ENCODE data around the gene OR12D1. TPM values are rescaled to one million over a fixed set of nuclear protein-coding genes. Genes with fewer than 3 reads are reported as not detected.

OR12D1 gene
- total and polyA plus RNA-seq, 9 of the 15 experiments (the other 6 are each of a cell fraction or from before 2014, with no cell fraction given) = not detected

DNA sequence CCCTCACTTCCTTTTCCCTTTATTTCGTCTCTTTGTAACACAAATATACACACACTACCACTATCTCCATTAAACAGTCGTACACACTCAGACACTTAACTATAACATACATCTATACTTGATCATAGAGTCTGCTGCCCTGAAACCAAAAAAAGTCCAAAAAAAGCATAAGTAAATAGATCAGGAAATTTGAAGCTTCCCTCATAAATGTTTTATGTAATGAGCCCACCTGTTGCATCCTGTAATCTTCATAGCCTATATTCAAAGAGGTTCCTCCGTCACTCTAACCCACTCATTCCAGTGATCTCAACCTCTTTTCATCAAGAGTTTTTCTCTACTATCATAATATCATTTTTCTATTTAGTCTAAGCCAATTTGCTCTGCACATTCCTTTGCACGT lies 26.2 kb upstream of the OR12D1 start (continued):
- TF ChIP-seq, protein P1, sequence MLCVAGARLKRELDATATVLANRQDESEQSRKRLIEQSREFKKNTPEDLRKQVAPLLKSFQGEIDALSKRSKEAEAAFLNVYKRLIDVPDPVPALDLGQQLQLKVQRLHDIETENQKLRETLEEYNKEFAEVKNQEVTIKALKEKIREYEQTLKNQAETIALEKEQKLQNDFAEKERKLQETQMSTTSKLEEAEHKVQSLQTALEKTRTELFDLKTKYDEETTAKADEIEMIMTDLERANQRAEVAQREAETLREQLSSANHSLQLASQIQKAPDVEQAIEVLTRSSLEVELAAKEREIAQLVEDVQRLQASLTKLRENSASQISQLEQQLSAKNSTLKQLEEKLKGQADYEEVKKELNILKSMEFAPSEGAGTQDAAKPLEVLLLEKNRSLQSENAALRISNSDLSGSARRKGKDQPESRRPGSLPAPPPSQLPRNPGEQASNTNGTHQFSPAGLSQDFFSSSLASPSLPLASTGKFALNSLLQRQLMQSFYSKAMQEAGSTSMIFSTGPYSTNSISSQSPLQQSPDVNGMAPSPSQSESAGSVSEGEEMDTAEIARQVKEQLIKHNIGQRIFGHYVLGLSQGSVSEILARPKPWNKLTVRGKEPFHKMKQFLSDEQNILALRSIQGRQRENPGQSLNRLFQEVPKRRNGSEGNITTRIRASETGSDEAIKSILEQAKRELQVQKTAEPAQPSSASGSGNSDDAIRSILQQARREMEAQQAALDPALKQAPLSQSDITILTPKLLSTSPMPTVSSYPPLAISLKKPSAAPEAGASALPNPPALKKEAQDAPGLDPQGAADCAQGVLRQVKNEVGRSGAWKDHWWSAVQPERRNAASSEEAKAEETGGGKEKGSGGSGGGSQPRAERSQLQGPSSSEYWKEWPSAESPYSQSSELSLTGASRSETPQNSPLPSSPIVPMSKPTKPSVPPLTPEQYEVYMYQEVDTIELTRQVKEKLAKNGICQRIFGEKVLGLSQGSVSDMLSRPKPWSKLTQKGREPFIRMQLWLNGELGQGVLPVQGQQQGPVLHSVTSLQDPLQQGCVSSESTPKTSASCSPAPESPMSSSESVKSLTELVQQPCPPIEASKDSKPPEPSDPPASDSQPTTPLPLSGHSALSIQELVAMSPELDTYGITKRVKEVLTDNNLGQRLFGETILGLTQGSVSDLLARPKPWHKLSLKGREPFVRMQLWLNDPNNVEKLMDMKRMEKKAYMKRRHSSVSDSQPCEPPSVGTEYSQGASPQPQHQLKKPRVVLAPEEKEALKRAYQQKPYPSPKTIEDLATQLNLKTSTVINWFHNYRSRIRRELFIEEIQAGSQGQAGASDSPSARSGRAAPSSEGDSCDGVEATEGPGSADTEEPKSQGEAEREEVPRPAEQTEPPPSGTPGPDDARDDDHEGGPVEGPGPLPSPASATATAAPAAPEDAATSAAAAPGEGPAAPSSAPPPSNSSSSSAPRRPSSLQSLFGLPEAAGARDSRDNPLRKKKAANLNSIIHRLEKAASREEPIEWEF (CRISPR knock-in tag; IDR thresholded peaks at IDR 0.05) = no peak
- TF ChIP-seq ZNF589 (CRISPR knock-in tag; IDR thresholded peaks at IDR 0.05; ENCODE audit: low read depth) = no peak
- TF ChIP-seq, protein P2, sequence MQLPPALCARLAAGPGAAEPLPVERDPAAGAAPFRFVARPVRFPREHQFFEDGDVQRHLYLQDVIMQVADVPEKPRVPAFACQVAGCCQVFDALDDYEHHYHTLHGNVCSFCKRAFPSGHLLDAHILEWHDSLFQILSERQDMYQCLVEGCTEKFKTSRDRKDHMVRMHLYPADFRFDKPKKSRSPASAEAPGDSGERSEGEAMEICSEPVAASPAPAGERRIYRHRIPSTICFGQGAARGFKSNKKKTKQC (CRISPR knock-in tag; IDR thresholded peaks at IDR 0.05) = no peak
- no peak for TF ChIP-seq MTA1 (IDR thresholded peaks at IDR 0.05; ENCODE audit: borderline replicate concordance)

DNA sequence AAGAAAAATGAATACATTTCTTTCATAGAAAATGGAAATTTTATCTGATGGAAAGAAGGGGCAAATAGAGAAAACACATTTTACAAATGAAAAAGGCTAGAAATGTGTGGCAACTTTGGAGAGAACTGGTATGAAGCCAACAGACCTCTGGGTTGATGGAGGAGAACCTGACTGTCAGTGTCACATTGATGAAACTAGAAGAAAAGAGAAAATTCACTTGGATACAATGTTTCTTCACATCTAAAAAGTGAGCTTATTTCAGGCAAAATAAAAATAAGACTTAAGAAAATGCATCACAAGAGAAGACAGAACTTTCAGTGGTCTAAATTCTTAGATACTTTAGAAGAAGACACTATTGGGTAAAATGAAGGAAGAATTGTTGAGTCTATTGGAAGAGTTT lies 19.4 kb upstream of the OR12D1 start, which contains the start of gene OR12D2:
Gene OR12D2 (plus strand): TSS at position 301 of the 400 bp plus-strand sequence. CDS start 1,069 bp downstream, outside the sequence.
- H3K27ac ChIP-seq (ENCODE audit: extremely low read depth, low read depth, low read length) = no peak within 1 kb of the TSS
- no peak for ATAC-seq
- peaks cover 2 to 12% of the 10 kb centered on the region in 2 experiments; a peak in 2 of 5 replicates for H3K27me3 ChIP-seq (ENCODE audit: control insufficient read depth in 2 of 2, insufficient read depth in 2 of 2, low read length in 2 of 2)
- no peak for FAIRE-seq
- POLR2A ChIA-PET = interaction anchor here (1.2 kb wide), 1 partner anchor 15 kb away, joined by 3 read pairs; no protein-coding TSS in a partner anchor
- H3K36me3 ChIP-seq (ENCODE audit: control insufficient read depth, insufficient read depth, low read length) = no peaks in the 10 kb centered on the region
- no TSS peak for BruUV-seq (replicated peaks)
- H4K20me1 ChIP-seq (replicated peaks; ENCODE audit: control insufficient read depth, insufficient read depth, low read length) = no peaks in the 10 kb centered on the region
- no peak within 1 kb of the TSS for H3K9ac ChIP-seq (ENCODE audit: insufficient read depth in 1 of 2, low read depth in 2 of 2, low read length in 2 of 2)
- no peak within 1 kb of the TSS for H3K4me3 ChIP-seq
- no peaks in the 10 kb centered on the region for H3K79me2 ChIP-seq (ENCODE audit: control insufficient read depth, insufficient read depth, low read length)
- H3K9me3 ChIP-seq (replicated peaks; ENCODE audit: control insufficient read depth, insufficient read depth, low read depth, low read length) = no peaks in the 10 kb centered on the region
- in situ Hi-C loops (cut with MboI) (no loop called here), intact Hi-C loops (cut with micrococcal nuclease) (no loop called here)
- no peak for DNase-seq (ENCODE audit: extremely low read depth in 1 of 4, low spot score in 3 of 4)
- no peak within 1 kb of the TSS for H2AFZ ChIP-seq (ENCODE audit: low read depth, low read length)
- H3K9me1 ChIP-seq (ENCODE audit: control insufficient read depth, insufficient read depth, low read length) = no peaks in the 10 kb centered on the region
- no peak within 1 kb of the TSS for H3K4me2 ChIP-seq (ENCODE audit: insufficient read depth, low read length)
- CTCF ChIA-PET (ENCODE audit: low intra/inter-chr PET ratio) = no interaction called here
- H3K4me1 ChIP-seq (replicated peaks in 1 of 2; ENCODE audit: control insufficient read depth in 2 of 2, insufficient read depth in 2 of 2, low read length in 2 of 2) = no peaks in the 10 kb centered on the region
- TF ChIP-seq, protein P3, sequence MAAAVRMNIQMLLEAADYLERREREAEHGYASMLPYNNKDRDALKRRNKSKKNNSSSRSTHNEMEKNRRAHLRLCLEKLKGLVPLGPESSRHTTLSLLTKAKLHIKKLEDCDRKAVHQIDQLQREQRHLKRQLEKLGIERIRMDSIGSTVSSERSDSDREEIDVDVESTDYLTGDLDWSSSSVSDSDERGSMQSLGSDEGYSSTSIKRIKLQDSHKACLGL (CRISPR knock-in tag; IDR thresholded peaks at IDR 0.05; ENCODE audit: borderline replicate concordance, poor library complexity, severe bottlenecking) = no peak
- TF ChIP-seq BACH1 (tag; IDR thresholded peaks at IDR 0.05) (no peak), ZNF586 (CRISPR knock-in tag; conservative IDR thresholded peaks at IDR 0.05) (no peak), ZNF133 (CRISPR knock-in tag; IDR thresholded peaks at IDR 0.05) (no peak)
- TF ChIP-seq, protein P4, sequence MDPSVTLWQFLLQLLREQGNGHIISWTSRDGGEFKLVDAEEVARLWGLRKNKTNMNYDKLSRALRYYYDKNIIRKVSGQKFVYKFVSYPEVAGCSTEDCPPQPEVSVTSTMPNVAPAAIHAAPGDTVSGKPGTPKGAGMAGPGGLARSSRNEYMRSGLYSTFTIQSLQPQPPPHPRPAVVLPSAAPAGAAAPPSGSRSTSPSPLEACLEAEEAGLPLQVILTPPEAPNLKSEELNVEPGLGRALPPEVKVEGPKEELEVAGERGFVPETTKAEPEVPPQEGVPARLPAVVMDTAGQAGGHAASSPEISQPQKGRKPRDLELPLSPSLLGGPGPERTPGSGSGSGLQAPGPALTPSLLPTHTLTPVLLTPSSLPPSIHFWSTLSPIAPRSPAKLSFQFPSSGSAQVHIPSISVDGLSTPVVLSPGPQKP (CRISPR knock-in tag; IDR thresholded peaks at IDR 0.05) = no peak
